ENCODE data around the gene ZFP90. TPM values are rescaled to one million over a fixed set of nuclear protein-coding genes. Genes with fewer than 3 reads are reported as not detected.

The ZFP90 gene
- total and polyA plus RNA-seq, 8 donors: 16.8 to 53.8 (median 46.5) TPM

DNA sequence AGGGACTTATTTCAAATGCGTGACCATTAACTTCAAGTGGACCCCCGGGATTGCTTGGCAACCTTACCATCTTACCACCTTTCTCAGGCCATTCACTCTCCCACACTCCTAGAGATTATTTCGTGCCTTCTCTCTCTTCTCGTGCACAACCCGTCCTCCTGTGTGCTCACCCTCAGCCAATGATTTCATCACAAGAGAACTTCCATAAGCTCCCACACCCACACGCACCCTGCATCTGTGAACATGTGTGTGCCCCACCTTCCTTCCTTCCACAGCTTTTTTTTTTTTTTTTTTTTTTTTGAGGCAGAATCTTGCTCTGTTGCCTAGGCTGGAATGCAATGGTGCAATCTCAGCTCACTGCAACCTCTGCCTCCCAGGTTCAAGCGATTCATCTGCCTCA lies 78.6 kb downstream of the ZFP90 start:
- no peaks in the 10 kb centered on the region for H3K27me3 ChIP-seq
- DNase-seq (no peak), ATAC-seq (no peak)
- intact Hi-C loops (cut with DNase I): no loop called here
- peaks cover 3 to 17% of the 10 kb centered on the region in 2 donors for H3K9me3 ChIP-seq
- no peaks in the 10 kb centered on the region for H3K36me3 ChIP-seq
- no peak overlapping the region for H3K27ac ChIP-seq
- TF ChIP-seq, protein P1, sequence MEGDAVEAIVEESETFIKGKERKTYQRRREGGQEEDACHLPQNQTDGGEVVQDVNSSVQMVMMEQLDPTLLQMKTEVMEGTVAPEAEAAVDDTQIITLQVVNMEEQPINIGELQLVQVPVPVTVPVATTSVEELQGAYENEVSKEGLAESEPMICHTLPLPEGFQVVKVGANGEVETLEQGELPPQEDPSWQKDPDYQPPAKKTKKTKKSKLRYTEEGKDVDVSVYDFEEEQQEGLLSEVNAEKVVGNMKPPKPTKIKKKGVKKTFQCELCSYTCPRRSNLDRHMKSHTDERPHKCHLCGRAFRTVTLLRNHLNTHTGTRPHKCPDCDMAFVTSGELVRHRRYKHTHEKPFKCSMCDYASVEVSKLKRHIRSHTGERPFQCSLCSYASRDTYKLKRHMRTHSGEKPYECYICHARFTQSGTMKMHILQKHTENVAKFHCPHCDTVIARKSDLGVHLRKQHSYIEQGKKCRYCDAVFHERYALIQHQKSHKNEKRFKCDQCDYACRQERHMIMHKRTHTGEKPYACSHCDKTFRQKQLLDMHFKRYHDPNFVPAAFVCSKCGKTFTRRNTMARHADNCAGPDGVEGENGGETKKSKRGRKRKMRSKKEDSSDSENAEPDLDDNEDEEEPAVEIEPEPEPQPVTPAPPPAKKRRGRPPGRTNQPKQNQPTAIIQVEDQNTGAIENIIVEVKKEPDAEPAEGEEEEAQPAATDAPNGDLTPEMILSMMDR (IDR thresholded peaks at IDR 0.05): no peak
- no peaks in the 10 kb centered on the region for H3K4me1 ChIP-seq
- H3K4me3 ChIP-seq: no peak overlapping the region

Other genes with a start within 250 kb of the ZFP90 start
- gene SLC7A6OS, start 228.3 kb upstream of the ZFP90 start, total RNA-seq: 10 to 100 TPM; 11.7 to 17.0 TPM
- 10 to 100 TPM; 21.8 to 24.4 (median 22.2) TPM for gene SLC7A6OS, start 228.3 kb upstream of the ZFP90 start, polyA plus RNA-seq (ENCODE audit: insufficient read length in 6 of 6)
- gene PRMT7, start 228.3 kb upstream of the ZFP90 start, total RNA-seq: 10 to 100 TPM; 29.0 to 35.4 TPM
- 10 to 100 TPM; 52.0 to 66.3 (median 55.3) TPM for gene PRMT7, start 228.3 kb upstream of the ZFP90 start, polyA plus RNA-seq (ENCODE audit: insufficient read length in 6 of 6)
- 1 to 10 TPM in 1 of 2 donors, under 1 TPM in 1; 0.79 to 2.3 TPM for gene SMPD3, start 90.8 kb upstream of the ZFP90 start, total RNA-seq
- gene SMPD3, start 90.8 kb upstream of the ZFP90 start, polyA plus RNA-seq (ENCODE audit: insufficient read length in 6 of 6): 1 to 10 TPM; 2.6 to 3.7 (median 3.2) TPM
- gene CDH3, start 106.0 kb downstream of the ZFP90 start, total RNA-seq: 10 to 100 TPM; 12.8 to 59.7 TPM
- gene CDH3, start 106.0 kb downstream of the ZFP90 start, polyA plus RNA-seq (ENCODE audit: insufficient read length in 6 of 6): 10 to 100 TPM; 36.6 to 54.8 (median 47.6) TPM
- 100 to 1,000 TPM; 123 to 292 TPM for gene CDH1, start 198.0 kb downstream of the ZFP90 start, total RNA-seq
- 100 to 1,000 TPM; 139 to 190 (median 164) TPM for gene CDH1, start 198.0 kb downstream of the ZFP90 start, polyA plus RNA-seq (ENCODE audit: insufficient read length in 6 of 6)